ENCODE data around the gene CPE. TPM values are rescaled to one million over a fixed set of nuclear protein-coding genes. Genes with fewer than 3 reads are reported as not detected.
"Not testable (repeated sequence)": the region's sequence is repeated elsewhere in the genome, so short reads cannot be mapped to it uniquely, and the experiment has no call there.

Gene CPE
- total and polyA plus RNA-seq, 10 of the 15 experiments (the other 5 are each of a cell fraction or from before 2014, with no cell fraction given), result 0.05 to 0.14 TPM; not detected in 8

GRCh38 chr4:165492583-165492982 is 113.8 kb downstream of the CPE start:
- H4K20me1 ChIP-seq (ENCODE audit: control insufficient read depth, insufficient read depth); H3K9me3 ChIP-seq (replicated peaks; ENCODE audit: control insufficient read depth, insufficient read depth, low read length); H3K79me2 ChIP-seq (ENCODE audit: control insufficient read depth, insufficient read depth, low read length); BruUV-seq (replicated peaks); in situ Hi-C loops (cut with MboI); H3K4me1 ChIP-seq (ENCODE audit: control insufficient read depth, insufficient read depth, low read length); H3K4me2 ChIP-seq (ENCODE audit: control insufficient read depth, insufficient read depth); H3K36me3 ChIP-seq (ENCODE audit: control insufficient read depth in 2 of 2, insufficient read depth in 2 of 2, low read length in 1 of 2); H3K27me3 ChIP-seq (replicated peaks in 1 of 2; ENCODE audit: control insufficient read depth in 2 of 2, insufficient read depth in 2 of 2, low read length in 1 of 2); H3K4me3 ChIP-seq; FAIRE-seq; H3K27ac ChIP-seq (ENCODE audit: control insufficient read depth, insufficient read depth); H3K9ac ChIP-seq (ENCODE audit: control insufficient read depth, insufficient read depth, low read length); H2AFZ ChIP-seq (ENCODE audit: control insufficient read depth, low read depth, low read length); POLR2A ChIA-PET; DNase-seq (ENCODE audit: low read depth, low spot score); intact Hi-C loops (cut with micrococcal nuclease; ENCODE audit: unreplicated experiment); ATAC-seq: not testable (repeated sequence)
- ChIA-PET CTCF (interaction anchor here (0.7 to 3.8 kb wide), 16 partner anchors 10 to 622 kb away, joined by 3 to 40 read pairs (median 4); no protein-coding TSS in a partner anchor), RAD21 (ENCODE audit: unreplicated experiment) (interaction anchor here (1.1 to 2.2 kb wide), 8 partner anchors 8 to 1005 kb away, joined by 3 to 18 read pairs (median 4); no protein-coding TSS in a partner anchor), SMC1A (ENCODE audit: uncharacterized antibody, unreplicated experiment) (interaction anchor here (0.7 to 3.1 kb wide), 6 partner anchors 8 to 668 kb away, joined by 3 to 25 read pairs (median 6); no protein-coding TSS in a partner anchor)
- 3% methylated on average over 6 of the region's 6 CpGs for WGBS (ENCODE audit: insufficient coverage, insufficient replicate concordance, low lambda C conversion rate, missing lambda C conversion rate)

GRCh38 chr4:165493359-165493758 is 114.6 kb downstream of the CPE start:
- no peak overlapping the region for H3K4me3 ChIP-seq
- peak overlapping the region; percentile 63; the same call in 1 of the 2 replicates for H2AFZ ChIP-seq (ENCODE audit: control insufficient read depth, low read depth, low read length)
- in situ Hi-C loops (cut with MboI), result no loop called here
- H3K9ac ChIP-seq (ENCODE audit: control insufficient read depth, insufficient read depth, low read length), result no peak overlapping the region
- WGBS (ENCODE audit: insufficient coverage, insufficient replicate concordance, low lambda C conversion rate, missing lambda C conversion rate), result 19% methylated on average over 18 of the region's 18 CpGs
- H3K36me3 ChIP-seq (ENCODE audit: control insufficient read depth in 2 of 2, insufficient read depth in 2 of 2, low read length in 1 of 2), result no peaks in the 10 kb centered on the region
- FAIRE-seq, result no peak
- ATAC-seq, result peak; percentile 98
- H3K4me1 ChIP-seq (ENCODE audit: control insufficient read depth, insufficient read depth, low read length), result no peaks in the 10 kb centered on the region
- no peak overlapping the region for H3K27ac ChIP-seq (ENCODE audit: control insufficient read depth, insufficient read depth)
- H3K79me2 ChIP-seq (ENCODE audit: control insufficient read depth, insufficient read depth, low read length), result no peaks in the 10 kb centered on the region
- 0 out of 2 replicates have a peak overlapping the region, but pooled peaks have one; percentile 5 for H3K4me2 ChIP-seq (ENCODE audit: control insufficient read depth, insufficient read depth)
- CTCF ChIA-PET, result interaction anchor here (0.7 to 3.8 kb wide), 41 partner anchors 10 to 1099 kb away, joined by 3 to 40 read pairs (median 4); no protein-coding TSS in a partner anchor
- POLR2A ChIA-PET, result no interaction called here
- no TSS peak for BruUV-seq (replicated peaks)
- H3K27me3 ChIP-seq (replicated peaks in 1 of 2; ENCODE audit: control insufficient read depth in 2 of 2, insufficient read depth in 2 of 2, low read length in 1 of 2), result no peaks in the 10 kb centered on the region
- RAD21 ChIA-PET (ENCODE audit: unreplicated experiment), result interaction anchor here (0.7 to 2.2 kb wide), 13 partner anchors 9 to 1004 kb away, joined by 3 to 18 read pairs (median 3); no protein-coding TSS in a partner anchor
- DNase-seq (ENCODE audit: low read depth, low spot score), result no peak
- SMC1A ChIA-PET (ENCODE audit: uncharacterized antibody, unreplicated experiment), result interaction anchor here (0.7 to 3.1 kb wide), 14 partner anchors 9 to 668 kb away, joined by 3 to 25 read pairs (median 4); no protein-coding TSS in a partner anchor
- intact Hi-C loops (cut with micrococcal nuclease; ENCODE audit: unreplicated experiment), result loop anchor here (1.0 kb wide), 1 partner anchor 599 kb away; no protein-coding TSS in a partner anchor
- H4K20me1 ChIP-seq (ENCODE audit: control insufficient read depth, insufficient read depth), result no peaks in the 10 kb centered on the region
- H3K9me3 ChIP-seq (replicated peaks; ENCODE audit: control insufficient read depth, insufficient read depth, low read length), result no peaks in the 10 kb centered on the region
- TF ChIP-seq IRF4 (IDR thresholded peaks at IDR 0.05; ENCODE audit: low read depth, low read length) (no peak), ATF3 (IDR thresholded peaks at IDR 0.05; ENCODE audit: borderline replicate concordance, extremely low read depth, low read depth, low read length) (no peak), ZBTB33 (IDR thresholded peaks at IDR 0.05) (no peak), NKRF (conservative IDR thresholded peaks at IDR 0.05) (no peak), ZNF274 (IDR thresholded peaks at IDR 0.05; ENCODE audit: insufficient read depth, insufficient read length) (no peak), ZBTB4 (CRISPR knock-in tag; IDR thresholded peaks at IDR 0.05) (no peak)

All from GM12878 (cell line).